ENCODE data around the gene XRN1.
"Not testable (repeated sequence)": the region's sequence is repeated elsewhere in the genome, so short reads cannot be mapped to it uniquely, and the experiment has no call there.

The XRN1 gene

GRCh38 chr3:142319094-142319493 lies 128.7 kb downstream of the XRN1 start:
- DNase-seq, result no peak

DNA sequence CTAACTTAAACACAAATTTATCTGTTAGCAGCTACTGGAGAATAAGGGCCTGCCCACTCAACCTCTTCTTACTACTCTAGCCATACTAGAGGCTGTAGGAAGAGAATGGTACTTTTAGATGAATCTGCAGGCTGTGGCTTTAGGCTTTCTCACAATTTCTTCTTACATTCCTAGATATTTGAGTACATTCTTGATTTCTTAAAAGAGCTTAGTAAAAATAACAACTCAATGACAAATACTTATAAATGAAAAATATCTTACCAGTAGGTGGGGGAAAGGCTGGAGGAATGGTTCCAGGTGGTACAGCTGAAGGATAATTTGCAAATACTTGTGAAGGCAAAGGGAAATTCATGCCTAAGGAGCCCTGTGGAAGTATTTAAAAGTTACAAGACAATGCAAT lies 129.5 kb downstream of the XRN1 start:
- DNase-seq, result no peak

- DNase-seq, result not testable (repeated sequence)
These were observed 131.9 kb downstream of the XRN1 start for GRCh38 chr3:142315978-142316388.

DNA sequence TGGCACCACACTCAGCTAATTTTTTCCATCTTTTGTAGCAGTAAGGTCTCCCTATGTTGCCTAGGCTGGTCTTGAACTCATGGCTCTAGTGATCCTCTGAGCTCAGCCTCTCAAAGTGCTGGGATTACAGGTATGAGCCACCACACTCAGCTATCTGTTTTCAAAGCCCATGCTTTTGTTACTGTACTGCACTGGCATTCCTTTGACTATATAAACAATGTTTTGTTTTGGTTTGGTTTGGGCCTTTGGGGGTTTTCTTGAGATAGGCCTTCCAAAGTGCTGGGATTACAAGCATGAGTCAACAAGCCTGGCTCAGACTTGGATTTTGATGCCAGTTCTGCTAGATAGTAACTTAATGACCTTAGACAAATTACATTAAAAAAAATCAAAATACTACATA lies 132.8 kb downstream of the XRN1 start:
- no peak for DNase-seq

DNA sequence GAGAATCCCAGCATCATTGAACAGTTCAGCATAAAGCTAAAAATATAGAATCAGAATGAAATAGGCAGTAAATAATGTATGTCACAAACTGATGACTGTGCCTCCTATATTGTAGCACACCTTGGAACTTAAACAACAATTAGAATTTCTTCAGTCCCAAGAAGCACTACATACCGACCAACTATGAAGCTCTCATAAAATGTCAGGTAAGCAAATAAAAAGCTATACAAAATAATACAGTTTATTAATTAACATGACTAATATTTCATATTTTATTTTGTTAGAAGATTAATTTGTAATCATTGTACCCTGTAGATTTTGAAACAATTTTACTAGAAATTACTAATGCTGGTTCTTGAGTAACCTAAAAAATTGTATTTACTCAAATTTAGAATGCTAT lies 137.4 kb downstream of the XRN1 start:
- DNase-seq, result no peak

DNA sequence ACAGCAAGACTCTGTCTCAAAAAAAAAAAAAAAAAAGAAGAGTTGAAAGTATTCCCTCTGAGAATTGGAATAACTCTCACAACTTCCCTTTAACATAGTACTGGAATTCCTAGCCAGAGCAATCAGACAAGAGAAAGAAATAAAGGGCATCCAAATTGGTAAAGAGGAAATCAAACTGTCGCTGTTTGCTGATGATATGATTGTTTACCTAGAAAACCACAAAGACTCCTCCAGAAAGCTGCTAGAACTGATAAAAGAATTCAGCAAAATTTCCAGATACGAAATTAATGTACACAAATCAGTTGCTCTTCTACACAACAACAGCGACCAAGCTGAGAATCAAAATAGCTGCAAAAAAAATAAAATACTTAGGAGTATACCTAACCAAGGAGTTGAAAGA lies 145.0 kb downstream of the XRN1 start:
- not testable (repeated sequence) for DNase-seq

- no peak for DNase-seq
These were observed 149.2 kb downstream of the XRN1 start for GRCh38 chr3:142298626-142299025.

DNA sequence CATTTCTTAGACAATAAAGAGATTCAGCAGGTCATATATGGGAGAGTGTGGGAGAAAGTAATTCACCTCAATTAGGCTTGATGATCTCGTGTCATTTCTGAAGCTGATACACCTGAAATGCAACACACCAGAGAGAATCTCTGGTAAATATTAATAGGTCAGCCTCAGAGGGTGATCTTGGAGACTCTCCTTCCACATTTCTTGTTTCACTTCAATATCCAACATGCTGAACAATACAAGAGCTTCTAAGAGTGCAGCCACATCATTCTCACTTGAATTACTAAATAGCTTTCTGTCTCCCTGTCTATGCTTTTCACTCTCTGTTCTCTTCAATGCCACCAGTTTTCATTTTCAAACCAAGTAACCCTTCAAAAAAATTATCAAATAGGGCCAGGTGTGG lies 151.3 kb downstream of the XRN1 start:
- no peak for DNase-seq

DNA sequence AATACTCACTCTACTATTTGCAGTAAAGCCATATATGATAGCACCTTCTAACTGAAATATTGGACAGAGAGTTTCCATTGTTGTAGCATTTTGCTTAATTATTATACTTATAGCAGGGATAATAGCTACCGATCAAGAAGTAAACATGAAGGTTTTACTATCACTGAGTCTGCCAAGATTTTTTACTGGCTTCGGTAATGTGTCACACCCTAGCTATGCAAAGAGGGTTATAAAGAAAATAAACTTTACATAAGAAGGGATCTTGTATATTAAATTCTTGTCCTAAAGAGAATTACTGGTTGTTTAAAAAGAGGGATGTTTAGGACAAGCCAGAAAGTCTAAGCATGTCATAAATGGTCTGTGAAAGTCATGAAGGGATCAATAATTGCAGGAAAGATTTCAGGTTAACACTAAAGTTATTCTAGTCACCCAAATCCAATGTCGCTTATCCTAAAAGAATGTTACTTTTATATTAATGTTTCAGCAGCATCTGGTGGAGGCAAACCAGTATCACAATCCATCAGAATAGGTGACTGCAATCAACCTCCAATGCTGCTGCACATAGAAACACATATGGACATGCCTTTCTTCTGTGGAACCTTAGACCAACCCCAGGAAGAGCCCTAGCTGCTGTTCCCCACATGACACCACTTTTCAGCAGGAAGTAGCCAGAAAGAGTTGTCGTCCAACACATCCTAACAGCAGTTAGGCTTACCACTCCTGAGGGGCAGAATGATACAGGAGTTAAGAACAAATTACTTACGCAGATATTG lies 159.8 kb downstream of the XRN1 start:
- no peak for DNase-seq

GRCh38 chr3:142285083-142285517 lies 162.7 kb downstream of the XRN1 start:
- no peak for DNase-seq

- DNase-seq, result no peak
These were observed 165.3 kb downstream of the XRN1 start for GRCh38 chr3:142282503-142282902.

- no peak for DNase-seq
These were observed 166.4 kb downstream of the XRN1 start for GRCh38 chr3:142281474-142281873.

DNA sequence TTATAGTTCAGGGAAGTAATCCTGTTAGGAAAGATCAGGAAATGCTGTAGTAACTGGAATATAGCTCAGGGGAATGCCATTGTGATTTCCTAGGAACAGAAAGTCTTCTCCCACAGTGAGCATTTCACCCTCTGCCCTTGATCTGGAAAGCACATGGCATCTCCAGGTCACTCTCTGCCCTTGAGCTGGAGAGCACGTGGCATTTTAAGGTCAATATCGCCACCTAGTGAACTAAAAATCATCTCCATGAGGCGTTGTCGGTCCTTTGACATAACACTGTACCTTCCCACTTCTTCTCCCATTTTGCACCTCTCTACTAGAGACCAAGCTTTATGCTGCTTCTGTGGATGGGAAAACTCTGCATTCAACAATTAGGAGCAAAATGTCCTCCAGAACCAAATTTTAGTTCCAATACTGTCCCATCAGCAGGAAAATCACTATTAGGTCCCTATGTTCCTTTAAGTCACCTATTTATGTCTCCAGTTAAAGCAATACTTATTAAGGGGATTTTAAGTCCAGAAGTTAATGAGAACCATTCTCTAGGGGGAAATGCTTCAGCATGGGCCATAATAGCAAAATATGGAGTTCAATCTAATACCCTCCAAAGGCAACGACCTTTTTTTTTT lies 167.8 kb downstream of the XRN1 start:
- DNase-seq, result peak; percentile 50

DNA sequence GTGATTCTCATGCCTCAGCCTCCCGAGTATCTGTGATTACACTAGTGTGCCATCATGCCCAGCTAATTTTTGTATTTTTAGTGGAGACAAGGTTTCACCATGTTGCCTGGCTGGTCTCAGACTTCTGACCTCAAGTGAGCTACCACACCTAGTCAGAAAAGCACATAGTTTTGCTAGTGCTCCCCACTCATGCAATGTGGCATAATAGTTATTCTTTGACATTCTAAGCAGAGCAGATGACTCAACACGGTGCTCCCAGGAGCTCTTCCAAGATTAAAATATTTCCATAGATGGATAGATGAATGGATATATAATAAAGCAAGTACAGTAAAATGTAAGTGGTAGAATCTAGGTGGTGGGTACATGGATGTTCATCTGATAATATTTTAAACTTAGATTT lies 169.4 kb downstream of the XRN1 start:
- no peak for DNase-seq

DNA sequence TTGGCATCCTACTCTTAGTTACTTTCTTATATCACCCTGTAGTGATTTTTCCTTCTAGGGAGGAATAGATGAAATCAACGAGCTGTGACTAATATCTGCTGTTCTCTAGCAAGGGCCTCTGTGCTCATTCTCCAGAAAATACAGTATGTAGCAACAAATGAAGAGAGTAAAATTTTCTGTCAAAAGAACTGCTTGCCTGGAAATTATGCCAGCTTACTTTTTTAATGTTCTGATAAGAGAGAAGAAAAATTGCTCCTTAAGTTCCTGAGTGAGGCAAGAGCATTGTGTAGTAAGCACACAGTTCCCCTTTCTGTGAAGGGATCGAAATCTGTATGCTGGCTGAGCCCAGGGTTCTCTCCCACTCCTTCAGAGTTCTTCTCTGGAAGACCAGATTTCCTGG lies 171.1 kb downstream of the XRN1 start:
- no peak for DNase-seq

GRCh38 chr3:142275856-142276255 lies 172.0 kb downstream of the XRN1 start:
- DNase-seq, result no peak

- DNase-seq, result no peak
These were observed 172.9 kb downstream of the XRN1 start for GRCh38 chr3:142274908-142275307.

DNA sequence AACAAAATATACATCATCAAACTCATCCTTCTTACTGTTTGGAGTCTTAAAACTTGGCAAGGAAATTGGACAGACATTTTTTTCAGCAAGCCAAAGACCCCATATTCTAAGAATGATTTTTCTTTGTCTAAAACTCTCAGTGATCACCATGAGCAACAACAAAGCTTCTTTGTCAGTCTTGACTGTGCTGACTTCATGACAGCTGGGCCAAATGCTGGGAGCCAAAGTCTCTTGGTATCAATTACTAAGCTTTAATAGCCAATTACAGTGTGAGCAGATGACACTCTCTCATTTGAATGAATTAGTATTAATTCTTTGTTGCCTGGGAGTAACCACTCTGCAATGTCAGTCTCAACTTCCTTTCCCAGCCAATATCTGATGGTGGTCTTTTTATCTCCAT lies 174.3 kb downstream of the XRN1 start:
- no peak for DNase-seq

DNA sequence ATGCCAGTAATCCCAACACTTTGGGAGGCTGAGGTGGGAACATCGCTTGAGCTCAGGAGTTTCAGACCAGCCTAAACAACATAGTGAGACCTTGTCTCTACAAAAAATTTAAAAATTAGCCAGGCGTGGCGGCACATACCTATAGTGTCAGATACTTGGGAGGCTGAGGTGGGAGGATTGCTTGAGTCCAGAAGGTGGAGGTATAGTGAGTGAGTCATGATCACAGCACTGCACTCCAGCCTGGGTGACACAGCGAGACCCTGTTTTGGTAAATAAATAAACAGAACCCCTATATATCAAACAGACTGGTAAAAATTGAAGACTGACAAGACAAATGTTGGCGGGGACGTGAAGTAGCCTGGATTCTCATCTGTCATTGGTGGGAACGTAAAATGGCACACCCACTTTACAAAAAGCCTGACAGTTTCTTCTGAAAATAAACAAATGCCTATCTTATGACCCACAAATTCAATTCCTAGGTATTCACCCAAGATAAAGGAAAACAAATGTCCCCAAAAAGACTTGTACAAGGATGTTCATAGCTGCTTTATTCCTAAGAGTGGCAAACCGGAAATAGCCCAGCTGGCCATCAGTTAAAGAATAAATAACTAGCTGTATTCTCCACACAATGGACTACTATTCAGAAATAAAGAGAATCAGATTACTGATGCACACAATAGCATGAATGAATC lies 175.5 kb downstream of the XRN1 start:
- no peak for DNase-seq

- peak; percentile 15 for DNase-seq
These were observed 177.4 kb downstream of the XRN1 start for GRCh38 chr3:142270407-142270806.

GRCh38 chr3:142269767-142270166 lies 178.1 kb downstream of the XRN1 start:
- no peak for DNase-seq

DNA sequence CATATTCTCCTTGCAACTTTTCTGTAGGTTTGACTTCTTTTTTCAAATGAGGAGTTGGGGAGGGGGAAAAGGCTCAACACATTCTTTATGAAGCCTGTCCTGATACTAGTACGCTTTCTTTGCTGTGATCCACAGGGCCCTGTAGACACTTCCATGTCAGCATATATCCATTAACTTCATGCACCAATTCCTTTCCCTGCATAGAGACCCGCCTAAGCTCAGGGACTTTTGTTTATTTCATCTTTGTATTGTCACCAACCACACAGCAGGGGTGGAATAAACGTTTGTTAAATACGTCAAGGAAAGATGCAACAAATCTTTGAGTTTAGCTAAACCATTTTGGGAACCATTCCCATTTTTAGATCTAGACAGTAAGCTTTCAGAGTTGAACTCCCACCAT lies 179.4 kb downstream of the XRN1 start:
- DNase-seq, result no peak

DNA sequence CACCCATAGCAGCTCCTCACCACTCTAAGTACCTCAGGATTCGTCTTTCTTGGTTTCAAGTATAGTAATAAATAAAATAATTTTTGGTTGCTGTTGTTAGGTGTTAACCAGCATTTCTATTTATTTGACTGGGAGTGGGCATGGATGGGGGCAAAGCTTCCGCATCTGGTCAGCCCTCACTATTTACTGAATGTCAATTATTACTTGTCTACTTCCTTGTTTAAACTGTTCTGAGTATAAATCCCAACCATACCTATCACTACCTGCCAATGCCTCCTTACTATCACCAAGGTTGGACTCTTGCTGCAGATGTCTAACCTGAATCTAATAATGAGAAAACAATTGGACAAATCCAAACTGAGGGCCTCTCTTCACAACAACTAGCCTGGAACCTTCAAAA lies 180.6 kb downstream of the XRN1 start:
- DNase-seq, result no peak

DNA sequence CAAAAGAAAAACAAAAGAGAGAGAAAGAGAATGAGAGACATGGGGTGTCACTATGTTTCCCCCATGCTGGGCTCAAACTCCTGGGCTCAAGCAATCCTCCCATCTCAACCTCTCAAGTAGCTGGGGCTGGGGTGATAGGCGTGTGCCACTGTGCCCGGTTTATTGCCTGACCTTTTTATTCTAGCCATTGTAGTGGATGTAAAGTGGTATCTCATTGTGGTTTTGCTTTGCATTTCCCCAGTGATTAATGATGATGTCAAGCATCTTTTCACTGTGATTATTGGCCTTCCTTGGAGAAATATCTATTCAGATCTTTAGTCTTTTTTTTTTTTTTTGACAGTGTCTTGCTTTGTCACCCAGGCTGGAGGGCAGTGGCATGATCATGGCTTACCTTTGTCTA lies 184.7 kb downstream of the XRN1 start:
- DNase-seq, result no peak

Data from CD4-positive, alpha-beta T cell treated with Interleukin-17A for 4 hours (primary cell).